SK-N-SH treated with all-trans-retinoic acid at 6 μM for 48 hours (cell line): Measurements from ENCODE around the gene F11R.

Experiments
- ATAC-seq: fragments of 200-7000 bp; cut with Tn5 transposase; 3 replicates; pipeline ENCODE4 v1.9.1; 2020; ENCODE audit warnings: mild to moderate bottlenecking, moderate library complexity
- ARNTL ChIP-seq: fragments of 450-650 bp; formaldehyde crosslinking; IDR thresholded peaks from 2 replicates; pipeline ENCODE4 v1.5.0; 2020; ENCODE audit warnings: low read depth, mild to moderate bottlenecking, moderate library complexity, borderline replicate concordance
- BACH2 ChIP-seq: fragments of 250-450 bp; sonication (Bioruptor Pico); IDR thresholded peaks from 2 replicates; pipeline ENCODE4 v1.9.0; 2021; ENCODE audit warnings: mild to moderate bottlenecking, borderline replicate concordance
- CREB5 ChIP-seq: fragments of 250-450 bp; sonication (Bioruptor Pico); IDR thresholded peaks from 2 replicates; pipeline ENCODE4 v1.5.1; 2020; ENCODE audit warnings: low read depth, mild to moderate bottlenecking, moderate library complexity
- CSDC2 ChIP-seq: fragments of 250-450 bp; sonication (Bioruptor Pico); IDR thresholded peaks from 2 replicates; pipeline ENCODE4 v1.5.0; 2020; ENCODE audit warnings: mild to moderate bottlenecking, moderate library complexity
- ESRRG ChIP-seq: fragments of 250-450 bp; sonication (Bioruptor Pico); IDR thresholded peaks from 2 replicates; pipeline ENCODE4 v1.6.1; 2021; ENCODE audit warnings: mild to moderate bottlenecking
- GLIS3 ChIP-seq: fragments of 250-450 bp; sonication (Bioruptor Pico); IDR thresholded peaks from 2 replicates; pipeline ENCODE4 v1.5.0; 2020; ENCODE audit warnings: mild to moderate bottlenecking, moderate library complexity
- OSR1 ChIP-seq: fragments of 250-450 bp; sonication (Bioruptor Pico); IDR thresholded peaks from 2 replicates; pipeline ENCODE4 v1.8.0; 2022; ENCODE audit warnings: moderate library complexity, mild to moderate bottlenecking, inconsistent platforms
- POU6F1 ChIP-seq: fragments of 250-450 bp; sonication (Bioruptor Pico); IDR thresholded peaks from 2 replicates; pipeline ENCODE4 v1.8.0; 2021; ENCODE audit warnings: low read depth, mild to moderate bottlenecking, moderate library complexity, borderline replicate concordance
- PPARA ChIP-seq: fragments of 250-450 bp; sonication (Bioruptor Pico); IDR thresholded peaks from 2 replicates; pipeline ENCODE4 v1.5.0; 2020; ENCODE audit warnings: mild to moderate bottlenecking, borderline replicate concordance
- SNAI2 ChIP-seq: fragments of 250-450 bp; sonication (Bioruptor Pico); IDR thresholded peaks from 2 replicates; pipeline ENCODE4 v1.5.0; 2020; ENCODE audit warnings: mild to moderate bottlenecking, moderate library complexity
- TCF4 ChIP-seq: fragments of 250-450 bp; sonication (Bioruptor Pico); IDR thresholded peaks from 2 replicates; pipeline ENCODE4 v1.8.0; 2021; ENCODE audit warnings: mild to moderate bottlenecking, moderate library complexity, borderline replicate concordance
- ZC3H10 ChIP-seq: fragments of 250-450 bp; sonication (Bioruptor Pico); IDR thresholded peaks from 2 replicates; pipeline ENCODE4 v1.5.1; 2021; ENCODE audit warnings: mild to moderate bottlenecking, moderate library complexity
- ZFP3 ChIP-seq: fragments of 250-450 bp; sonication (Bioruptor Pico); IDR thresholded peaks from 2 replicates; pipeline ENCODE4 v1.5.0; 2020; ENCODE audit warnings: mild to moderate bottlenecking, moderate library complexity
- ZFP30 ChIP-seq: fragments of 450-650 bp; formaldehyde crosslinking; IDR thresholded peaks from 2 replicates; pipeline ENCODE4 v1.5.0; 2022; ENCODE audit warnings: mild to moderate bottlenecking, moderate library complexity
- ZNF8 ChIP-seq: fragments of 450-650 bp; formaldehyde crosslinking; IDR thresholded peaks from 2 replicates; pipeline ENCODE4 v1.5.0; 2020; ENCODE audit warnings: mild to moderate bottlenecking, moderate library complexity
- TF ChIP-seq, protein P1 (sequence below): fragments of 250-450 bp; sonication (Bioruptor Pico); IDR thresholded peaks from 2 replicates; pipeline ENCODE4 v1.5.0; 2020; ENCODE audit warnings: mild to moderate bottlenecking, moderate library complexity
- TF ChIP-seq, protein P2 (sequence below): fragments of 250-450 bp; sonication (Bioruptor Pico); IDR thresholded peaks from 2 replicates; pipeline ENCODE4 v1.8.0; 2020; ENCODE audit warnings: mild to moderate bottlenecking, moderate library complexity, borderline replicate concordance
- TF ChIP-seq, protein P3 (sequence below): fragments of 250-450 bp; sonication (Bioruptor Pico); IDR thresholded peaks from 2 replicates; pipeline ENCODE4 v1.5.1; 2021; ENCODE audit warnings: mild to moderate bottlenecking, moderate library complexity

The F11R gene

GRCh38 chr1:161044535-161044907 is 23.6 kb upstream of the F11R start:
- TF ChIP-seq CREB5 (no peak), OSR1 (no peak), ZFP30 (CRISPR knock-in tag) (no peak), TCF4 (CRISPR knock-in tag) (no peak), ARNTL (CRISPR knock-in tag) (no peak), GLIS3 (CRISPR knock-in tag) (no peak), ESRRG (no peak), ZNF8 (no peak), SNAI2 (CRISPR knock-in tag) (no peak), POU6F1 (CRISPR knock-in tag) (no peak), ZFP3 (CRISPR knock-in tag) (no peak)
- TF ChIP-seq, protein P1, sequence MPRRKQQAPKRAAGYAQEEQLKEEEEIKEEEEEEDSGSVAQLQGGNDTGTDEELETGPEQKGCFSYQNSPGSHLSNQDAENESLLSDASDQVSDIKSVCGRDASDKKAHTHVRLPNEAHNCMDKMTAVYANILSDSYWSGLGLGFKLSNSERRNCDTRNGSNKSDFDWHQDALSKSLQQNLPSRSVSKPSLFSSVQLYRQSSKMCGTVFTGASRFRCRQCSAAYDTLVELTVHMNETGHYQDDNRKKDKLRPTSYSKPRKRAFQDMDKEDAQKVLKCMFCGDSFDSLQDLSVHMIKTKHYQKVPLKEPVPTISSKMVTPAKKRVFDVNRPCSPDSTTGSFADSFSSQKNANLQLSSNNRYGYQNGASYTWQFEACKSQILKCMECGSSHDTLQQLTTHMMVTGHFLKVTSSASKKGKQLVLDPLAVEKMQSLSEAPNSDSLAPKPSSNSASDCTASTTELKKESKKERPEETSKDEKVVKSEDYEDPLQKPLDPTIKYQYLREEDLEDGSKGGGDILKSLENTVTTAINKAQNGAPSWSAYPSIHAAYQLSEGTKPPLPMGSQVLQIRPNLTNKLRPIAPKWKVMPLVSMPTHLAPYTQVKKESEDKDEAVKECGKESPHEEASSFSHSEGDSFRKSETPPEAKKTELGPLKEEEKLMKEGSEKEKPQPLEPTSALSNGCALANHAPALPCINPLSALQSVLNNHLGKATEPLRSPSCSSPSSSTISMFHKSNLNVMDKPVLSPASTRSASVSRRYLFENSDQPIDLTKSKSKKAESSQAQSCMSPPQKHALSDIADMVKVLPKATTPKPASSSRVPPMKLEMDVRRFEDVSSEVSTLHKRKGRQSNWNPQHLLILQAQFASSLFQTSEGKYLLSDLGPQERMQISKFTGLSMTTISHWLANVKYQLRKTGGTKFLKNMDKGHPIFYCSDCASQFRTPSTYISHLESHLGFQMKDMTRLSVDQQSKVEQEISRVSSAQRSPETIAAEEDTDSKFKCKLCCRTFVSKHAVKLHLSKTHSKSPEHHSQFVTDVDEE = no peak
- TF ChIP-seq, protein P2, sequence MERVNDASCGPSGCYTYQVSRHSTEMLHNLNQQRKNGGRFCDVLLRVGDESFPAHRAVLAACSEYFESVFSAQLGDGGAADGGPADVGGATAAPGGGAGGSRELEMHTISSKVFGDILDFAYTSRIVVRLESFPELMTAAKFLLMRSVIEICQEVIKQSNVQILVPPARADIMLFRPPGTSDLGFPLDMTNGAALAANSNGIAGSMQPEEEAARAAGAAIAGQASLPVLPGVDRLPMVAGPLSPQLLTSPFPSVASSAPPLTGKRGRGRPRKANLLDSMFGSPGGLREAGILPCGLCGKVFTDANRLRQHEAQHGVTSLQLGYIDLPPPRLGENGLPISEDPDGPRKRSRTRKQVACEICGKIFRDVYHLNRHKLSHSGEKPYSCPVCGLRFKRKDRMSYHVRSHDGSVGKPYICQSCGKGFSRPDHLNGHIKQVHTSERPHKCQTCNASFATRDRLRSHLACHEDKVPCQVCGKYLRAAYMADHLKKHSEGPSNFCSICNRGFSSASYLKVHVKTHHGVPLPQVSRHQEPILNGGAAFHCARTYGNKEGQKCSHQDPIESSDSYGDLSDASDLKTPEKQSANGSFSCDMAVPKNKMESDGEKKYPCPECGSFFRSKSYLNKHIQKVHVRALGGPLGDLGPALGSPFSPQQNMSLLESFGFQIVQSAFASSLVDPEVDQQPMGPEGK (CRISPR knock-in tag) = no peak
- no peak for ATAC-seq

DNA sequence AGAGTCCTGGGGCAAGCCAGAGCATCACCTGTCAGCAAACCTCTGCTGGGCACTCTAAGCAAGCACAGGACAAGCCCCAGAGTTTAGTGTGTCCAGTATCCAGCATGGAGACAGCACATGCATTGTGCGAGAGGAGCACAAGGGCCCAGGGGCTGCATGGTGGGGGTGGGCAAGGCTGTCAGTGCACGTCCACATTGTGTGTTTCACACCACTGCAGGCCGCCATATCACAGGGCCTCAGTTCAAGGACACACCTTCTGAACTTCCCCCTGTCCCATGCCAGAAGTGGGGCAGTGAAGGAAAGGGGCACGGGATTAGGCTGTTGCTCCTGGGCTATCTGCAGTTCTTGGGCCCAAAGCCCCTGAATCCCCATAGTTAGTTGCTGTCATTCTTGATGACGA is 18.6 kb upstream of the F11R start:
- ATAC-seq = no peak

More for the DNA sequence above, 18.6 kb upstream of the F11R start:
- TF ChIP-seq ZFP3 (CRISPR knock-in tag) = no peak
- TF ChIP-seq CREB5 = no peak
- TF ChIP-seq PPARA (CRISPR knock-in tag) = no peak
- TF ChIP-seq ZFP30 (CRISPR knock-in tag) = no peak
- TF ChIP-seq ZC3H10 = no peak
- TF ChIP-seq, protein P1 = no peak
- no peak for TF ChIP-seq ZNF8
- TF ChIP-seq BACH2 (CRISPR knock-in tag) = no peak
- no peak for TF ChIP-seq TCF4 (CRISPR knock-in tag)
- no peak for TF ChIP-seq SNAI2 (CRISPR knock-in tag)
- TF ChIP-seq OSR1 = no peak
- TF ChIP-seq GLIS3 (CRISPR knock-in tag) = no peak
- TF ChIP-seq CSDC2 (CRISPR knock-in tag) = no peak
- TF ChIP-seq, protein P3, sequence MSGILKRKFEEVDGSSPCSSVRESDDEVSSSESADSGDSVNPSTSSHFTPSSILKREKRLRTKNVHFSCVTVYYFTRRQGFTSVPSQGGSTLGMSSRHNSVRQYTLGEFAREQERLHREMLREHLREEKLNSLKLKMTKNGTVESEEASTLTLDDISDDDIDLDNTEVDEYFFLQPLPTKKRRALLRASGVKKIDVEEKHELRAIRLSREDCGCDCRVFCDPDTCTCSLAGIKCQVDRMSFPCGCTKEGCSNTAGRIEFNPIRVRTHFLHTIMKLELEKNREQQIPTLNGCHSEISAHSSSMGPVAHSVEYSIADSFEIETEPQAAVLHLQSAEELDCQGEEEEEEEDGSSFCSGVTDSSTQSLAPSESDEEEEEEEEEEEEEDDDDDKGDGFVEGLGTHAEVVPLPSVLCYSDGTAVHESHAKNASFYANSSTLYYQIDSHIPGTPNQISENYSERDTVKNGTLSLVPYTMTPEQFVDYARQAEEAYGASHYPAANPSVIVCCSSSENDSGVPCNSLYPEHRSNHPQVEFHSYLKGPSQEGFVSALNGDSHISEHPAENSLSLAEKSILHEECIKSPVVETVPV (CRISPR knock-in tag) = no peak
